Right renal cortex interstitium (tissue), 3 donors: Measurements from ENCODE around the gene OLIG3. TPM values are rescaled to one million over a fixed set of nuclear protein-coding genes. Genes with fewer than 3 reads are reported as not detected.

ENCODE experiments used
- DNase-seq, 3 donors: peaks; one replicate each; pipeline ENCODE4 v3.0.0-alpha.2; 2013; ENCODE audit warnings: low read depth in 3 of 3, low spot score in 2 of 3
- polyA plus RNA-seq, 3 donors: library from polyadenylated mRNA; unstranded; fragments of 120-200 nt; gene quantifications; one replicate each; pipeline ENCODE4 v1.2.1, GENCODE V29; 2013; ENCODE audit not compliant: insufficient read length in 3 of 3

The OLIG3 gene
- polyA plus RNA-seq, 3 donors, result not detected

- DNase-seq, result no peak
These were observed 20.6 kb downstream of the OLIG3 start for GRCh38 chr6:137473598-137473997.

- DNase-seq, result no peak
These were observed 21.5 kb downstream of the OLIG3 start for GRCh38 chr6:137472641-137473137.

- no peak for DNase-seq
These were observed 22.2 kb downstream of the OLIG3 start for GRCh38 chr6:137471986-137472385.

GRCh38 chr6:137471497-137471896, 22.7 kb downstream of the OLIG3 start:
- DNase-seq, result no peak

- DNase-seq, result no peak
These were observed 27.0 kb downstream of the OLIG3 start for GRCh38 chr6:137467211-137467610.

- DNase-seq, result no peak
These were observed 28.7 kb downstream of the OLIG3 start for GRCh38 chr6:137465378-137466009.

GRCh38 chr6:137452333-137452894, 41.8 kb downstream of the OLIG3 start:
- DNase-seq, result no peak

GRCh38 chr6:137443901-137444300, 50.3 kb downstream of the OLIG3 start:
- DNase-seq, result no peak
